Measurements from ENCODE around the gene UBE4B.

DNA sequence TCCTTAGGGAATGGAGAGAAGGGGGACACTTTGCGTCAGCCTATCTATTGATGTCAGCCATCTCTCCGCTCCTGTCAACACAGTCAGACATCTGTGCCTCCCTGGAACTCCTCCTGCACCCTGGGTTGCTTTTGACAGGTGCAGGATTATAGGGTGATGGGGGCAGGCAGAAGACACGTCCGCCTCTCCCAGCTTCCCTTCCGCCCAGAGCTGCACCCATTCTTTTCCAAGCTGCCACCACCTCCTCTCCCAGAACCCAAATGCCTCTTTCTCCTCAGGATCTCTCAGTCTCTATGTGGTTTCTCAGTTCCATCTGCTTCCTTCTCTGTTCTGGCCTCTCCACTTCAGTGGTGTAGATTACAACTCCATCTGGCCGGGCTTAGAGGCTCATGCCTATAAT lies 160.5 kb downstream of the UBE4B start:
- TF ChIP-seq, protein P1, sequence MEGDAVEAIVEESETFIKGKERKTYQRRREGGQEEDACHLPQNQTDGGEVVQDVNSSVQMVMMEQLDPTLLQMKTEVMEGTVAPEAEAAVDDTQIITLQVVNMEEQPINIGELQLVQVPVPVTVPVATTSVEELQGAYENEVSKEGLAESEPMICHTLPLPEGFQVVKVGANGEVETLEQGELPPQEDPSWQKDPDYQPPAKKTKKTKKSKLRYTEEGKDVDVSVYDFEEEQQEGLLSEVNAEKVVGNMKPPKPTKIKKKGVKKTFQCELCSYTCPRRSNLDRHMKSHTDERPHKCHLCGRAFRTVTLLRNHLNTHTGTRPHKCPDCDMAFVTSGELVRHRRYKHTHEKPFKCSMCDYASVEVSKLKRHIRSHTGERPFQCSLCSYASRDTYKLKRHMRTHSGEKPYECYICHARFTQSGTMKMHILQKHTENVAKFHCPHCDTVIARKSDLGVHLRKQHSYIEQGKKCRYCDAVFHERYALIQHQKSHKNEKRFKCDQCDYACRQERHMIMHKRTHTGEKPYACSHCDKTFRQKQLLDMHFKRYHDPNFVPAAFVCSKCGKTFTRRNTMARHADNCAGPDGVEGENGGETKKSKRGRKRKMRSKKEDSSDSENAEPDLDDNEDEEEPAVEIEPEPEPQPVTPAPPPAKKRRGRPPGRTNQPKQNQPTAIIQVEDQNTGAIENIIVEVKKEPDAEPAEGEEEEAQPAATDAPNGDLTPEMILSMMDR (IDR thresholded peaks at IDR 0.05), result no peak
- TF ChIP-seq EZH2 (IDR thresholded peaks at IDR 0.05; ENCODE audit: borderline replicate concordance, insufficient read depth, low read depth, low read length, poor library complexity, severe bottlenecking), result no peak

All from B cell (primary cell).